ENCODE measurements around the gene PRSS56. TPM values are rescaled to one million over a fixed set of nuclear protein-coding genes. Genes with fewer than 3 reads are reported as not detected.
A peak's percentile ranks its signal among the peaks of the same experiment; 100 is the strongest.

The PRSS56 gene
- total RNA-seq, 1 donor, result not detected

GRCh38 chr2:232492963-232493700 is 27.1 kb upstream of the PRSS56 start:
- H4K20me1 ChIP-seq (ENCODE audit: insufficient read depth, low read length), result peaks cover 3% of the 10 kb centered on the region
- no peak overlapping the region for H2AFZ ChIP-seq (ENCODE audit: low read length)
- H3K4me1 ChIP-seq (ENCODE audit: insufficient read depth, low read length), result no peaks in the 10 kb centered on the region
- peak; percentile 77 for DNase-seq (ENCODE audit: insufficient read length, low spot score, missing footprints)
- no peaks in the 10 kb centered on the region for H3K79me2 ChIP-seq (ENCODE audit: insufficient read depth, low read length)
- no peak overlapping the region for H3K4me3 ChIP-seq (ENCODE audit: insufficient read depth, low read length)
- TF ChIP-seq, protein P1, sequence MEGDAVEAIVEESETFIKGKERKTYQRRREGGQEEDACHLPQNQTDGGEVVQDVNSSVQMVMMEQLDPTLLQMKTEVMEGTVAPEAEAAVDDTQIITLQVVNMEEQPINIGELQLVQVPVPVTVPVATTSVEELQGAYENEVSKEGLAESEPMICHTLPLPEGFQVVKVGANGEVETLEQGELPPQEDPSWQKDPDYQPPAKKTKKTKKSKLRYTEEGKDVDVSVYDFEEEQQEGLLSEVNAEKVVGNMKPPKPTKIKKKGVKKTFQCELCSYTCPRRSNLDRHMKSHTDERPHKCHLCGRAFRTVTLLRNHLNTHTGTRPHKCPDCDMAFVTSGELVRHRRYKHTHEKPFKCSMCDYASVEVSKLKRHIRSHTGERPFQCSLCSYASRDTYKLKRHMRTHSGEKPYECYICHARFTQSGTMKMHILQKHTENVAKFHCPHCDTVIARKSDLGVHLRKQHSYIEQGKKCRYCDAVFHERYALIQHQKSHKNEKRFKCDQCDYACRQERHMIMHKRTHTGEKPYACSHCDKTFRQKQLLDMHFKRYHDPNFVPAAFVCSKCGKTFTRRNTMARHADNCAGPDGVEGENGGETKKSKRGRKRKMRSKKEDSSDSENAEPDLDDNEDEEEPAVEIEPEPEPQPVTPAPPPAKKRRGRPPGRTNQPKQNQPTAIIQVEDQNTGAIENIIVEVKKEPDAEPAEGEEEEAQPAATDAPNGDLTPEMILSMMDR (IDR thresholded peaks at IDR 0.05; ENCODE audit: extremely low read depth, low read depth, low read length), result no peak
- H3K27ac ChIP-seq (ENCODE audit: low read depth, low read length), result no peak overlapping the region
- peaks cover 11% of the 10 kb centered on the region for H3K27me3 ChIP-seq (ENCODE audit: insufficient read depth, low read length)
- no peak overlapping the region for H3K4me2 ChIP-seq (ENCODE audit: insufficient read depth, low read length)
- no peaks in the 10 kb centered on the region for H3K9me3 ChIP-seq (ENCODE audit: low read depth, low read length)
- no peaks in the 10 kb centered on the region for H3K36me3 ChIP-seq (ENCODE audit: insufficient read depth, low read length)

DNA sequence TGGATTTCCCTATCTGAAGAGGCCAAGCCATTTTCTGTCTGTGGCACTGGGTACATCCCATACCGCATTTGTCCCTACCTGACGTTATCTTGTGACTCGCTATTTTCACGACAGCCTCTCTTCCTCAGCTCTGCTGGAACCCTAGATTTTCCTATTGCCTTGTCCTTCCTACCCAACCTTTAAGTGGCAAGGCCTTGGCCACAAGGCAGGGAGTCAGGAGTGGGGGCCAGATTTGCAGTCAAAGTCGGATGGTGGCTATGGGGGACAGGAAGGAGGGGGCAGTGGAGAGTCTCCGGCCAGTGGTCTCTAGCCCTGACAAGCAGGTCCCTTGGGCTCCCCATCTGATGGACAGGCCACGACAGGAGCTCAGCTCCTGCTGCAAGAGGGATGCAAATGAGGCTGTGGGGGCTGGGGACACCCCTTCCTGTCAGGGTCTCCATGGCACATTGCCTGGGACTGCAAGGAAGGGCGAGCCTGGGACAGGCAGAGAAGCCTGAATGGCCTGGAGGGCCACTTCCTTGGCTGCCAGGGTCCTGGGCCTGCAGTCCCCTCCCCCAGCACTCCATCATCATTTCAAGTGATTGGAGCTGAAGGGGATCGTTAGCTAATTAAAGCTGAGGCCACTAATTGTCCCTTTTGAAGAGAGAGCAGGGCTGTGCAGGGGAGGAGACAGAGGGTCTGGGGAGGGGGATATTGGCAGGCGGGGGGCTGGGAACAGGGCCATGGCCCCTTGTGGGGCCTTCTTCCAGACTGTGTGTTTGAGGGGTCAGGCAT is 26.3 kb upstream of the PRSS56 start:
- no peak overlapping the region for H3K27ac ChIP-seq (ENCODE audit: low read depth, low read length)
- TF ChIP-seq, protein P1 (IDR thresholded peaks at IDR 0.05; ENCODE audit: extremely low read depth, low read depth, low read length), result no peak
- peak; percentile 77 for DNase-seq (ENCODE audit: insufficient read length, low spot score, missing footprints)
- H3K4me2 ChIP-seq (ENCODE audit: insufficient read depth, low read length), result no peak overlapping the region
- peaks cover 3% of the 10 kb centered on the region for H3K27me3 ChIP-seq (ENCODE audit: insufficient read depth, low read length)
- H2AFZ ChIP-seq (ENCODE audit: low read length), result no peak overlapping the region
- no peaks in the 10 kb centered on the region for H4K20me1 ChIP-seq (ENCODE audit: insufficient read depth, low read length)
- no peaks in the 10 kb centered on the region for H3K79me2 ChIP-seq (ENCODE audit: insufficient read depth, low read length)
- H3K9me3 ChIP-seq (ENCODE audit: low read depth, low read length), result no peaks in the 10 kb centered on the region
- no peak overlapping the region for H3K4me3 ChIP-seq (ENCODE audit: insufficient read depth, low read length)
- no peaks in the 10 kb centered on the region for H3K36me3 ChIP-seq (ENCODE audit: insufficient read depth, low read length)
- no peaks in the 10 kb centered on the region for H3K4me1 ChIP-seq (ENCODE audit: insufficient read depth, low read length)

- TF ChIP-seq, protein P1 (IDR thresholded peaks at IDR 0.05; ENCODE audit: extremely low read depth, low read depth, low read length), result no peak
- H3K4me2 ChIP-seq (ENCODE audit: insufficient read depth, low read length), result no peak overlapping the region
- H3K36me3 ChIP-seq (ENCODE audit: insufficient read depth, low read length), result no peaks in the 10 kb centered on the region
- no peak overlapping the region for H2AFZ ChIP-seq (ENCODE audit: low read length)
- no peak for DNase-seq (ENCODE audit: insufficient read length, low spot score, missing footprints)
- no peaks in the 10 kb centered on the region for H3K9me3 ChIP-seq (ENCODE audit: low read depth, low read length)
- no peaks in the 10 kb centered on the region for H3K27me3 ChIP-seq (ENCODE audit: insufficient read depth, low read length)
- no peaks in the 10 kb centered on the region for H3K79me2 ChIP-seq (ENCODE audit: insufficient read depth, low read length)
- no peak overlapping the region for H3K27ac ChIP-seq (ENCODE audit: low read depth, low read length)
- no peaks in the 10 kb centered on the region for H4K20me1 ChIP-seq (ENCODE audit: insufficient read depth, low read length)
- no peaks in the 10 kb centered on the region for H3K4me1 ChIP-seq (ENCODE audit: insufficient read depth, low read length)
- H3K4me3 ChIP-seq (ENCODE audit: insufficient read depth, low read length), result no peak overlapping the region
These were observed 25.6 kb upstream of the PRSS56 start for GRCh38 chr2:232494542-232494941.

DNA sequence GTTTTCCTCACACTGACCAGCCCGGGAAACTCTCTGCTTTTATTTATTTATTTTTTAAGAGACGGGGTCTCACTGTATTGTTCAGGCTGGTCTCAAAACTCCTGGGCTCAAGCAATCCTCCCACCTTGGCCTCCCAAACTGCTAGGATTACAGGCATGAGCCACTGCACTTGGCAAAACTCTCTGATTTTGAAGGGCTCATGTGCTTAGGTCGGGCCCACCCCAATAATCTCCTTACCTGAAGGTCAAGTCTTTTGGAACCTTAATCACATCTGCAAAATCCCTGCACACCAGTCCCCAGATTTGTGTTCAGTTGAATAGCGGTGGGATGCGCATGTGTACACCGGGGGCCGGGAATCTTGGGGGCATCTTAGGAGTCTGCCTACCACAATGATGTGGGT is 24.9 kb upstream of the PRSS56 start:
- H3K4me2 ChIP-seq (ENCODE audit: insufficient read depth, low read length), result no peak overlapping the region
- no peak overlapping the region for H3K4me3 ChIP-seq (ENCODE audit: insufficient read depth, low read length)
- no peaks in the 10 kb centered on the region for H3K79me2 ChIP-seq (ENCODE audit: insufficient read depth, low read length)
- H4K20me1 ChIP-seq (ENCODE audit: insufficient read depth, low read length), result no peaks in the 10 kb centered on the region
- no peaks in the 10 kb centered on the region for H3K4me1 ChIP-seq (ENCODE audit: insufficient read depth, low read length)
- DNase-seq (ENCODE audit: insufficient read length, low spot score, missing footprints), result no peak
- H3K36me3 ChIP-seq (ENCODE audit: insufficient read depth, low read length), result no peaks in the 10 kb centered on the region
- H3K27me3 ChIP-seq (ENCODE audit: insufficient read depth, low read length), result no peaks in the 10 kb centered on the region
- TF ChIP-seq, protein P1 (IDR thresholded peaks at IDR 0.05; ENCODE audit: extremely low read depth, low read depth, low read length), result no peak
- no peak overlapping the region for H2AFZ ChIP-seq (ENCODE audit: low read length)
- H3K27ac ChIP-seq (ENCODE audit: low read depth, low read length), result no peak overlapping the region
- no peaks in the 10 kb centered on the region for H3K9me3 ChIP-seq (ENCODE audit: low read depth, low read length)
